HEK293 (cell line): ENCODE measurements around the gene DDX31.
A peak's percentile ranks its signal among the peaks of the same experiment; 100 is the strongest.

Experiments
- CTCF ChIP-seq: fragments of 450-650 bp; formaldehyde crosslinking; IDR thresholded peaks from 2 replicates; pipeline ENCODE4 v1.5.1; 2016; ENCODE audit warnings: missing biosample characterization, missing genetic modification characterization
- GLIS2 ChIP-seq: fragments of 450-650 bp; formaldehyde crosslinking; IDR thresholded peaks from 2 replicates; pipeline ENCODE4 v1.5.1; 2016; ENCODE audit warnings: missing biosample characterization, missing genetic modification characterization
- KLF7 ChIP-seq: fragments of 450-650 bp; formaldehyde crosslinking; IDR thresholded peaks from 2 replicates; pipeline ENCODE4 v1.5.1; 2016; ENCODE audit warnings: missing biosample characterization, missing genetic modification characterization, borderline replicate concordance
- KLF9 ChIP-seq: fragments of 450-650 bp; formaldehyde crosslinking; IDR thresholded peaks from 2 replicates; pipeline ENCODE4 v1.5.1; 2016; ENCODE audit warnings: missing biosample characterization, missing genetic modification characterization, low read depth
- REST ChIP-seq: fragments of 450-650 bp; formaldehyde crosslinking; IDR thresholded peaks from 2 replicates; pipeline ENCODE4 v1.5.1; 2016; ENCODE audit warnings: missing biosample characterization, missing genetic modification characterization
- TSHZ1 ChIP-seq: fragments of 450-650 bp; formaldehyde crosslinking; IDR thresholded peaks from 2 replicates; pipeline ENCODE4 v1.5.1; 2016; ENCODE audit warnings: missing biosample characterization, missing genetic modification characterization, borderline replicate concordance
- ZBTB20 ChIP-seq: fragments of 450-650 bp; formaldehyde crosslinking; IDR thresholded peaks from 2 replicates; pipeline ENCODE4 v1.5.1; 2016; ENCODE audit warnings: missing biosample characterization, missing genetic modification characterization
- ZBTB8A ChIP-seq: fragments of 450-650 bp; formaldehyde crosslinking; IDR thresholded peaks from 2 replicates; pipeline ENCODE4 v1.5.1; 2016; ENCODE audit warnings: missing biosample characterization, missing genetic modification characterization
- ZFP69B ChIP-seq: fragments of 450-650 bp; formaldehyde crosslinking; IDR thresholded peaks from 2 replicates; pipeline ENCODE4 v1.5.1; 2016; ENCODE audit warnings: missing biosample characterization, missing genetic modification characterization
- ZIC2 ChIP-seq: fragments of 450-650 bp; formaldehyde crosslinking; IDR thresholded peaks from 2 replicates; pipeline ENCODE4 v1.5.1; 2016; ENCODE audit warnings: missing biosample characterization, missing genetic modification characterization
- ZNF324 ChIP-seq: fragments of 450-650 bp; formaldehyde crosslinking; IDR thresholded peaks from 2 replicates; pipeline ENCODE4 v1.5.1; 2016; ENCODE audit warnings: missing biosample characterization, missing genetic modification characterization
- ZNF335 ChIP-seq: fragments of 450-650 bp; formaldehyde crosslinking; conservative IDR thresholded peaks from 2 replicates; pipeline ENCODE4 v1.5.1; 2016; ENCODE audit warnings: missing biosample characterization, missing genetic modification characterization
- ZNF354C ChIP-seq: fragments of 450-650 bp; formaldehyde crosslinking; IDR thresholded peaks from 2 replicates; pipeline ENCODE4 v1.5.1; 2016; ENCODE audit warnings: missing biosample characterization, missing genetic modification characterization, low read depth, borderline replicate concordance
- ZNF645 ChIP-seq: fragments of 450-650 bp; formaldehyde crosslinking; IDR thresholded peaks from 2 replicates; pipeline ENCODE4; 2016; ENCODE audit warnings: missing biosample characterization, missing genetic modification characterization
- TF ChIP-seq, protein P1 (sequence below): fragments of 450-650 bp; formaldehyde crosslinking; IDR thresholded peaks from 2 replicates; pipeline ENCODE4 v1.5.1; 2016; ENCODE audit warnings: missing biosample characterization, missing genetic modification characterization

The DDX31 gene

DNA sequence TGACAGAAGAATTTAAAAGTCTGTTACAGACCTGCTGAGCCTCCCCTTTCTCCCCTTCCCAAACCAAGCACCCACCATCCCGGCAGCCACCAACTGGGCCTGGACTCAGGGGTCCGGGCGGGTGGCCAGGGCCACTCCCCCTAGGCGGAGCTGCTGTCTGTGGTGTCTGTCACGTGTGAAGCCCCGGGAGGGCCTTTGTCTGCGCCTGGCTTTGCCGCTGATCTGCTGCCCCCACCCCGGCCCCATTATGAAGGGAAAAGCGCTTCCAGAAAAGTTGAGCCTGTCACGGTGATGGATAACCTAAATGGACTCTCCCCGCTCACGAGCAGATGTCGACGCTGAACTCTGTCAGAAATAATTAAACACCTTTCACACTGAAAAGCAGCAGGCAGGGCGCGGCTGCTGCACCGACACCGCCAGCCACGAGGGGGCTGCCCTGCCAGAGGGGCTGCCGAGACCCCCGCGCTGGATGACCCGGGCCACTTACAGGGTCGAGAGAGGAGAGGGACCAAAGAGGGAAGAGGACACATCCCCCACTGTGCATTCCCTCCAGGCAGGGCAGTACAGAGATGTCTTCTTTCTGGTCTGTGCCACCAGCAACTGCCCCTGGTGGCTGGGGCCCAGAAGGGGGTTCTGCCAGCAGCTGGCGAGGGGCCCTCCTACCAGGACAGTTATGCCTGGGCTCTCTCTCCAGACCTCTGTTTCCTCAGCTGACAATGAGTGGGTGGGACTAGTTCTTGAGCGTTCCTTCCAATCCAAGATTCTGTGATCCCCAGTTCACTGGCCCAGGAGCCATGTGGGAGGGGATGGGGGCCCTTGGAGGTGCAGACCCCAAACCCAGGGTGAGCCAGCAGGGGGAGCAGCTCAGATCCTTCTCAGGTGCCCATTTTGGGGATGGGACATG is 123.4 kb downstream of the DDX31 start (continued):
- peak; percentile 65; the same call in 1 of the 2 replicates for TF ChIP-seq REST (tag by site-specific recombination)
- peak; percentile 37; the same call in 1 of the 2 replicates for TF ChIP-seq ZBTB8A
- TF ChIP-seq TSHZ1 (tag by site-specific recombination): 0 out of 2 replicates have a peak, but pooled peaks have one; percentile 42
- TF ChIP-seq ZNF335 (tag by site-specific recombination): peak; percentile 97
- TF ChIP-seq KLF7 (tag by site-specific recombination): peak; percentile 64; the same call in 1 of the 2 replicates
- TF ChIP-seq GLIS2 (tag by site-specific recombination): peak; percentile 81
- no peak for TF ChIP-seq ZNF645 (tag by site-specific recombination)
- TF ChIP-seq ZFP69B (tag by site-specific recombination): peak; percentile 13; the same call in 1 of the 2 replicates
- TF ChIP-seq ZIC2: peak; percentile 67
- peak; percentile 53; the same call in 1 of the 2 replicates for TF ChIP-seq ZBTB20 (tag by site-specific recombination)
- no peak for TF ChIP-seq ZNF354C (tag by site-specific recombination)
- TF ChIP-seq CTCF (tag by site-specific recombination): peak; percentile 96
- TF ChIP-seq KLF9 (tag by site-specific recombination): peak; percentile 43; the same call in 1 of the 2 replicates
- TF ChIP-seq, protein P1, sequence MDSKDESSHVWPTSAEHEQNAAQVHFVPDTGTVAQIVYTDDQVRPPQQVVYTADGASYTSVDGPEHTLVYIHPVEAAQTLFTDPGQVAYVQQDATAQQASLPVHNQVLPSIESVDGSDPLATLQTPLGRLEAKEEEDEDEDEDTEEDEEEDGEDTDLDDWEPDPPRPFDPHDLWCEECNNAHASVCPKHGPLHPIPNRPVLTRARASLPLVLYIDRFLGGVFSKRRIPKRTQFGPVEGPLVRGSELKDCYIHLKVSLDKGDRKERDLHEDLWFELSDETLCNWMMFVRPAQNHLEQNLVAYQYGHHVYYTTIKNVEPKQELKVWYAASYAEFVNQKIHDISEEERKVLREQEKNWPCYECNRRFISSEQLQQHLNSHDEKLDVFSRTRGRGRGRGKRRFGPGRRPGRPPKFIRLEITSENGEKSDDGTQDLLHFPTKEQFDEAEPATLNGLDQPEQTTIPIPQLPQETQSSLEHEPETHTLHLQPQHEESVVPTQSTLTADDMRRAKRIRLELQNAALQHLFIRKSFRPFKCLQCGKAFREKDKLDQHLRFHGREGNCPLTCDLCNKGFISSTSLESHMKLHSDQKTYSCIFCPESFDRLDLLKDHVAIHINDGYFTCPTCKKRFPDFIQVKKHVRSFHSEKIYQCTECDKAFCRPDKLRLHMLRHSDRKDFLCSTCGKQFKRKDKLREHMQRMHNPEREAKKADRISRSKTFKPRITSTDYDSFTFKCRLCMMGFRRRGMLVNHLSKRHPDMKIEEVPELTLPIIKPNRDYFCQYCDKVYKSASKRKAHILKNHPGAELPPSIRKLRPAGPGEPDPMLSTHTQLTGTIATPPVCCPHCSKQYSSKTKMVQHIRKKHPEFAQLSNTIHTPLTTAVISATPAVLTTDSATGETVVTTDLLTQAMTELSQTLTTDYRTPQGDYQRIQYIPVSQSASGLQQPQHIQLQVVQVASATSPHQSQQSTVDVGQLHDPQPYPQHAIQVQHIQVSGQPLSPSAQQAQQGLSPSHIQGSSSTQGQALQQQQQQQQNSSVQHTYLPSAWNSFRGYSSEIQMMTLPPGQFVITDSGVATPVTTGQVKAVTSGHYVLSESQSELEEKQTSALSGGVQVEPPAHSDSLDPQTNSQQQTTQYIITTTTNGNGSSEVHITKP (tag by site-specific recombination): peak; percentile 95
- peak; percentile 35; the same call in 1 of the 2 replicates for TF ChIP-seq ZNF324 (tag by site-specific recombination)
- TF ChIP-seq, all 188 proteins: peak for 31
